Measurements from ENCODE around the gene TBC1D5. TPM values are rescaled to one million over a fixed set of nuclear protein-coding genes. Genes with fewer than 3 reads are reported as not detected.
A peak's percentile ranks its signal among the peaks of the same experiment; 100 is the strongest.

The TBC1D5 gene
- total and polyA plus RNA-seq, 8 donors = 47.4 to 74.8 (median 55.3) TPM

DNA sequence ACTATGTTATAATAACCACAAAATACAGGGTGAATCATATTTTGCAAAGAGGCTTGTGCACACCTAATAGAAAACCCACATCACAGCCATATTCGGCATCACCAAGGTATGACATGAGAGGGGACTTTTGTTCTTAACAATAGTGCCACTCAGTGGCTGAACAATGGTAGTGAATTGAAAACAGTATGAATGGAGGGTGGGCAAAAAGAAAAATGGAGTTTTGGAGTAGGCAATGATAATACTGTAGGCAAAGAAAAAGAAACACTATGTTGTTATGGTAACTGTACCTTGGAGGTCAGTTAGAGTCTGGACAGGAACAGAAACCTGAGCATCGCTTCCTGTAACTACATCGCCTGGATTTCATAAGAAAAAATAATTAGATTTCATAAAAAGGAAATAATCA lies 509.0 kb downstream of the TBC1D5 start:
- no peaks in the 10 kb centered on the region for H3K9me3 ChIP-seq
- DNase-seq = peak in 2 of 4 donors; percentile 11 to 32
- intact Hi-C loops (cut with DNase I) = loop anchor here in 1 of 2 donors (10.0 kb wide), 1 partner anchor 629 kb away; the partner anchor contains the start of gene DAZL
- H3K36me3 ChIP-seq = no peaks in the 10 kb centered on the region
- TF ChIP-seq, protein P1, sequence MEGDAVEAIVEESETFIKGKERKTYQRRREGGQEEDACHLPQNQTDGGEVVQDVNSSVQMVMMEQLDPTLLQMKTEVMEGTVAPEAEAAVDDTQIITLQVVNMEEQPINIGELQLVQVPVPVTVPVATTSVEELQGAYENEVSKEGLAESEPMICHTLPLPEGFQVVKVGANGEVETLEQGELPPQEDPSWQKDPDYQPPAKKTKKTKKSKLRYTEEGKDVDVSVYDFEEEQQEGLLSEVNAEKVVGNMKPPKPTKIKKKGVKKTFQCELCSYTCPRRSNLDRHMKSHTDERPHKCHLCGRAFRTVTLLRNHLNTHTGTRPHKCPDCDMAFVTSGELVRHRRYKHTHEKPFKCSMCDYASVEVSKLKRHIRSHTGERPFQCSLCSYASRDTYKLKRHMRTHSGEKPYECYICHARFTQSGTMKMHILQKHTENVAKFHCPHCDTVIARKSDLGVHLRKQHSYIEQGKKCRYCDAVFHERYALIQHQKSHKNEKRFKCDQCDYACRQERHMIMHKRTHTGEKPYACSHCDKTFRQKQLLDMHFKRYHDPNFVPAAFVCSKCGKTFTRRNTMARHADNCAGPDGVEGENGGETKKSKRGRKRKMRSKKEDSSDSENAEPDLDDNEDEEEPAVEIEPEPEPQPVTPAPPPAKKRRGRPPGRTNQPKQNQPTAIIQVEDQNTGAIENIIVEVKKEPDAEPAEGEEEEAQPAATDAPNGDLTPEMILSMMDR (IDR thresholded peaks at IDR 0.05) = peak; percentile 51 to 66
- no peak overlapping the region for H3K27ac ChIP-seq
- no peaks in the 10 kb centered on the region for H3K27me3 ChIP-seq
- ATAC-seq = peak; percentile 90
- H3K4me3 ChIP-seq = no peak overlapping the region
- H3K4me1 ChIP-seq = peaks cover 0 to 5% of the 10 kb centered on the region in 2 donors

GRCh38 chr3:17232442-17232841 lies 510.0 kb downstream of the TBC1D5 start:
- TF ChIP-seq, protein P1 (IDR thresholded peaks at IDR 0.05) = no peak
- no peaks in the 10 kb centered on the region for H3K9me3 ChIP-seq
- peaks cover 0 to 5% of the 10 kb centered on the region in 2 donors for H3K4me1 ChIP-seq
- intact Hi-C loops (cut with DNase I) = loop anchor here in 1 of 2 donors (10.0 kb wide), 1 partner anchor 628 kb away; the partner anchor contains the start of gene DAZL
- no peak for ATAC-seq
- no peak overlapping the region for H3K27ac ChIP-seq
- no peaks in the 10 kb centered on the region for H3K36me3 ChIP-seq
- no peak for DNase-seq
- no peak overlapping the region for H3K4me3 ChIP-seq
- no peaks in the 10 kb centered on the region for H3K27me3 ChIP-seq

GRCh38 chr3:17231537-17232261 lies 510.7 kb downstream of the TBC1D5 start:
- no peak for ATAC-seq
- H3K27ac ChIP-seq = no peak overlapping the region
- intact Hi-C loops (cut with DNase I) = loop anchor here in 1 of 2 donors (10.0 kb wide), 1 partner anchor 627 kb away; the partner anchor contains the start of gene DAZL
- H3K36me3 ChIP-seq = no peaks in the 10 kb centered on the region
- peak in 1 of 4 donors; percentile 3 for DNase-seq
- H3K9me3 ChIP-seq = no peaks in the 10 kb centered on the region
- no peak overlapping the region for H3K4me3 ChIP-seq
- no peaks in the 10 kb centered on the region for H3K27me3 ChIP-seq
- H3K4me1 ChIP-seq = peaks cover 0 to 5% of the 10 kb centered on the region in 2 donors
- TF ChIP-seq, protein P1 (IDR thresholded peaks at IDR 0.05) = no peak

GRCh38 chr3:17227472-17227871 lies 515.0 kb downstream of the TBC1D5 start:
- DNase-seq (no peak), ATAC-seq (no peak)
- intact Hi-C loops (cut with DNase I) = no loop called here
- H3K27ac ChIP-seq = no peak overlapping the region
- TF ChIP-seq, protein P1 (IDR thresholded peaks at IDR 0.05) = no peak
- no peaks in the 10 kb centered on the region for H3K27me3 ChIP-seq
- no peaks in the 10 kb centered on the region for H3K4me1 ChIP-seq
- H3K9me3 ChIP-seq = no peaks in the 10 kb centered on the region
- H3K4me3 ChIP-seq = no peak overlapping the region
- H3K36me3 ChIP-seq = no peaks in the 10 kb centered on the region

DNA sequence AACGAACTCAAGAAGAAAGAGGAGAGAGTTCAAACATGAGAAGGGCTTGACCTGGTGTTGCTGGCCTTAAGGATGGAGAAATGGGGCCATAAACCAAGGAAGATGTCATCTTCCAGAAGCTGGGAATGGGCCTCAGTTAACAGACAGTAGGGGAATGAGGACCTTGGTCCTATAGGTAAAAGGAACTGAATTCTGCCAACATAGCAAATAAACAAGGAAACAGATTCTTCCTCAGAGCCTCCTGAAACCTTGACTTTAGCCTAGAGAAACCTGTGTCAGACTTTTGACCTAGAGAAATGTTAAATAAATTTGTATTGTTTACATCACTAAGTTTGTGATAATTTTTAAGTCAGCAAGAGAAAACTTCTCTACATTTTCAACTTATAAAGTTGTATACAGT lies 520.9 kb downstream of the TBC1D5 start:
- Histone ChIP-seq H3K4me3 (no peak overlapping the region), H3K4me1 (no peaks in the 10 kb centered on the region), H3K9me3 (peaks cover 0 to 4% of the 10 kb centered on the region in 2 donors), H3K36me3 (no peaks in the 10 kb centered on the region), H3K27ac (no peak overlapping the region), H3K27me3 (no peaks in the 10 kb centered on the region)
- no peak for ATAC-seq
- DNase-seq = no peak
- intact Hi-C loops (cut with DNase I) = no loop called here
- TF ChIP-seq, protein P1 (IDR thresholded peaks at IDR 0.05) = no peak
